Psoas muscle (tissue), 8 donors: ENCODE measurements around the gene NLE1. TPM values are rescaled to one million over a fixed set of nuclear protein-coding genes. Genes with fewer than 3 reads are reported as not detected.
A peak's percentile ranks its signal among the peaks of the same experiment; 100 is the strongest.
"Not testable (repeated sequence)": the region's sequence is repeated elsewhere in the genome, so short reads cannot be mapped to it uniquely, and the experiment has no call there.

Source experiments
- ATAC-seq, 4 donors: fragments of 200-7000 bp; cut with Tn5 transposase; one replicate each; pipeline ENCODE4 v1.9.1; 2020; ENCODE audit warnings: moderate library complexity in 3 of 4, mild to moderate bottlenecking in 2 of 4
- DNase-seq, 2 donors: peaks; one replicate each; pipeline ENCODE4 v3.0.0-alpha.2; 2020
- H3K27ac ChIP-seq: fragments of 200-600 bp; one replicate; pipeline ENCODE4 v1.8.0; 2022
- H3K27me3 ChIP-seq, 3 donors: fragments of 200-600 bp in 1 of 3; one replicate each; pipeline versions ENCODE4 v1.6.1 to v1.8.0; 2013 to 2022; ENCODE audit warnings: low read length in 2 of 3, mild to moderate bottlenecking in 2 of 3, moderate library complexity in 1 of 3; ENCODE audit not compliant: insufficient read depth in 3 of 3
- H3K36me3 ChIP-seq, 2 donors: fragments of 200-600 bp in 1 of 2; one replicate each; pipeline versions ENCODE4 v1.6.1 to v1.8.0; 2013 to 2022; ENCODE audit warnings: low read depth in 1 of 2, mild to moderate bottlenecking in 1 of 2, moderate library complexity in 1 of 2; ENCODE audit not compliant: insufficient read depth in 1 of 2
- H3K4me1 ChIP-seq: fragments of 200-600 bp; one replicate; pipeline ENCODE4 v1.8.0; 2022
- H3K4me3 ChIP-seq: fragments of 200-600 bp; one replicate; pipeline ENCODE4 v1.8.0; 2022; ENCODE audit warnings: mild to moderate bottlenecking
- H3K9me3 ChIP-seq: fragments of 200-600 bp; one replicate; pipeline ENCODE4 v1.8.0; 2022
- CTCF ChIP-seq: fragments of 200-600 bp; IDR thresholded peaks from one replicate; pipeline ENCODE4 v1.8.0; 2022; ENCODE audit warnings: antibody characterized with exemption
- WGBS, 3 donors: extraction: QIAGEN DNeasy Blood & Tissue Kit; methylation state at CpG; one replicate each; pipeline versions ENCODE4 v1.1.6 to v1.1.7; 2013; 5-methylcytosine and 5-hydroxymethylcytosine counted together
- intact Hi-C, 2 donors: fragments of 100-400 bp; cut with DNase I; formaldehyde crosslinking; loops; one replicate each; pipeline versions ENCODE4 v1.11.0 to v1.14.2; 2022
- polyA plus RNA-seq, 3 donors: library from polyadenylated mRNA; stranded (reverse); fragments of 200-250 nt; gene quantifications; one replicate each; pipeline ENCODE4 v1.2.3, GENCODE V29; 2013
- total RNA-seq, 4 donors: library from RNA; stranded (reverse); fragmentation: NEBNext Ultra II Directional in 2 of 4; extraction: Animal tissue kit (Norgen Biotek cat#: 25700) in 2 of 4; gene quantifications; one replicate each; pipeline versions ENCODE4 v1.2.1 to v1.2.4, GENCODE V29; 2021 to 2023
- donor health status: healthy with polysubstance abuse.
- donor health status: DM: no; HTN: no; CAD: no; lungs with moderate emphysema.
- donor health status: Bipolar disorder and iron deficiency.
- donor health status: healthy.
- donor health status: DM: yes; HTN: yes; CAD: no.
- donor health status: DM: no; HTN: no; CAD: no.
- donor health status: DM: no; HTN: no; CAD: no.
- donor health status: DM: yes; HTN: yes; CAD: no.

Gene NLE1
- total and polyA plus RNA-seq, 7 donors = 9.1 to 15.6 (median 10.4) TPM

- H3K27ac ChIP-seq = peak overlapping the region; percentile 36
- ATAC-seq (no peak), DNase-seq (no peak)
- 59 to 74% (median 72%) methylated on average over 13 of the region's 13 CpGs for WGBS, 3 donors
- H3K4me1 ChIP-seq = peaks cover 18% of the 10 kb centered on the region
- no peaks in the 10 kb centered on the region for H3K27me3 ChIP-seq
- intact Hi-C loops = no loop called here
- no peaks in the 10 kb centered on the region for H3K9me3 ChIP-seq
- no peak overlapping the region for H3K4me3 ChIP-seq
- H3K36me3 ChIP-seq = peaks cover 0 to 85% of the 10 kb centered on the region in 2 donors
- TF ChIP-seq CTCF = no peak
Measured at GRCh38 chr17:35152421-35153140, 10.5 kb upstream of the NLE1 start.

GRCh38 chr17:35151080-35151479 is 9.0 kb upstream of the NLE1 start:
- H3K9me3 ChIP-seq, H3K27ac ChIP-seq, ATAC-seq, intact Hi-C loops, H3K27me3 ChIP-seq, DNase-seq, H3K4me3 ChIP-seq: not testable (repeated sequence)
- H3K36me3 ChIP-seq = peaks cover 0 to 70% of the 10 kb centered on the region in 2 donors
- H3K4me1 ChIP-seq = peaks cover 26% of the 10 kb centered on the region
- 91 to 93% (median 92%) methylated on average over 29 of the region's 29 CpGs for WGBS, 3 donors

GRCh38 chr17:35149941-35150340 is 7.8 kb upstream of the NLE1 start:
- 90 to 91% (median 91%) methylated on average over 11 of the region's 11 CpGs for WGBS, 3 donors
- H3K4me1 ChIP-seq = peaks cover 29% of the 10 kb centered on the region
- intact Hi-C loops = loop anchor here in 1 of 2 donors (10.0 kb wide), 1 partner anchor 385 kb away; the partner anchor contains the start of gene SLFN12L
- H3K27ac ChIP-seq = peak overlapping the region; percentile 94
- ATAC-seq (no peak), DNase-seq (no peak)
- TF ChIP-seq CTCF = no peak
- peaks cover 0 to 58% of the 10 kb centered on the region in 2 donors for H3K36me3 ChIP-seq
- H3K27me3 ChIP-seq = no peaks in the 10 kb centered on the region
- H3K4me3 ChIP-seq = peak overlapping the region; percentile 78
- no peaks in the 10 kb centered on the region for H3K9me3 ChIP-seq

- WGBS, 3 donors = 23 to 25% (median 23%) methylated on average over 8 to 9 of the region's 9 CpGs
- ATAC-seq (peak; percentile 8 to 51 (median 31)), DNase-seq (no peak)
- Histone ChIP-seq H3K9me3 (no peaks in the 10 kb centered on the region), H3K27me3 (no peaks in the 10 kb centered on the region), H3K4me1 (peaks cover 29% of the 10 kb centered on the region), H3K4me3 (peak overlapping the region; percentile 78), H3K27ac (peak overlapping the region; percentile 94), H3K36me3 (peaks cover 0 to 40% of the 10 kb centered on the region in 2 donors)
- intact Hi-C loops = loop anchor here in 1 of 2 donors (10.0 kb wide), 1 partner anchor 387 kb away; the partner anchor contains the start of gene SLFN12L
- TF ChIP-seq CTCF = no peak
Measured at GRCh38 chr17:35148144-35148543, 6.0 kb upstream of the NLE1 start.

GRCh38 chr17:35147375-35147905 is 5.3 kb upstream of the NLE1 start, which contains the start of gene UNC45B:
UNC45B (plus strand) TSS chr17:35147817; CDS start chr17:35148264, 447 bp downstream.
- WGBS, 3 donors = 6 to 42% (median 19%) methylated on average over 4 of the region's 4 CpGs
- Histone ChIP-seq H3K36me3 (peaks cover 0 to 33% of the 10 kb centered on the region in 2 donors), H3K27me3 (no peaks in the 10 kb centered on the region), H3K27ac (peak within 1 kb of the TSS; percentile 94), H3K4me3 (peak within 1 kb of the TSS; percentile 78), H3K9me3 (no peaks in the 10 kb centered on the region), H3K4me1 (peaks cover 29% of the 10 kb centered on the region)
- intact Hi-C loops = loop anchor here in 1 of 2 donors (2.0 to 10.0 kb wide), 2 partner anchors 95 to 387 kb away; partner anchors contain the start of genes SLFN12L and SLFN5
- TF ChIP-seq CTCF = no peak
- DNase-seq (peak; percentile 75 to 88), ATAC-seq (peak; percentile 91 to 96 (median 96))
